HG02852 (cell line): ENCODE data around the gene AADAT.
"Not testable (repeated sequence)": the region's sequence is repeated elsewhere in the genome, so short reads cannot be mapped to it uniquely, and the experiment has no call there.

Experiments
- ATAC-seq: cut with Tn5 transposase; IDR thresholded peaks from one replicate; pipeline ENCODE4 v1.9.1; 2021; ENCODE audit warnings: mild to moderate bottlenecking, moderate library complexity; ENCODE audit not compliant: unreplicated experiment

The AADAT gene

GRCh38 chr4:170089668-170090351, at the start of gene AADAT:
TSS of gene AADAT (minus strand) at chr4:170089956. CDS start at chr4:170089690, 266 bp downstream.
- ATAC-seq: no peak

- ATAC-seq: peak; percentile 98
Observed at GRCh38 chr4:170138580-170139194, 48.9 kb upstream of the AADAT start.

- no peak for ATAC-seq
Observed at GRCh38 chr4:170137927-170138326, 48.2 kb upstream of the AADAT start.

- no peak for ATAC-seq
Observed at GRCh38 chr4:170137466-170137865, 47.7 kb upstream of the AADAT start.

GRCh38 chr4:170134821-170135220, 45.1 kb upstream of the AADAT start:
- ATAC-seq: no peak

GRCh38 chr4:170128219-170128804, 38.6 kb upstream of the AADAT start:
- no peak for ATAC-seq

GRCh38 chr4:170127758-170128157, 38.0 kb upstream of the AADAT start:
- ATAC-seq: no peak

GRCh38 chr4:170124406-170124805, 34.6 kb upstream of the AADAT start:
- ATAC-seq: no peak

GRCh38 chr4:170122252-170122651, 32.5 kb upstream of the AADAT start:
- ATAC-seq: no peak

GRCh38 chr4:170114636-170115035, 24.9 kb upstream of the AADAT start:
- ATAC-seq: no peak

- ATAC-seq: not testable (repeated sequence)
Observed at GRCh38 chr4:170114183-170114582, 24.4 kb upstream of the AADAT start.

- ATAC-seq: no peak
Observed at GRCh38 chr4:170111546-170111945, 21.8 kb upstream of the AADAT start.

GRCh38 chr4:170111085-170111484, 21.3 kb upstream of the AADAT start:
- ATAC-seq: no peak

GRCh38 chr4:170110285-170110672, 20.5 kb upstream of the AADAT start:
- no peak for ATAC-seq

GRCh38 chr4:170109586-170110284, 20.0 kb upstream of the AADAT start:
- ATAC-seq: no peak

- ATAC-seq: no peak
Observed at GRCh38 chr4:170106900-170107299, 17.1 kb upstream of the AADAT start.

- ATAC-seq: no peak
Observed at GRCh38 chr4:170102426-170102825, 12.7 kb upstream of the AADAT start.

- not testable (repeated sequence) for ATAC-seq
Observed at GRCh38 chr4:170098171-170098570, 8.4 kb upstream of the AADAT start.

GRCh38 chr4:170097681-170098080, 7.9 kb upstream of the AADAT start:
- ATAC-seq: no peak

GRCh38 chr4:170093973-170094535, 4.3 kb upstream of the AADAT start:
- no peak for ATAC-seq

- no peak for ATAC-seq
Observed at GRCh38 chr4:170091069-170091696, 1.4 kb upstream of the AADAT start.
